ENCODE measurements around the gene HJV.

The HJV gene

GRCh38 chr1:145992502-145992936, 29.0 kb downstream of the HJV start:
- DNase-seq = no peak

- peak; percentile 33 for DNase-seq
Measured at GRCh38 chr1:145991735-145992412, 29.7 kb downstream of the HJV start.

- DNase-seq = no peak
Measured at GRCh38 chr1:145990249-145990855, 31.2 kb downstream of the HJV start.

GRCh38 chr1:145988773-145989172, 32.8 kb downstream of the HJV start:
- DNase-seq = no peak

GRCh38 chr1:145987926-145988325, 33.6 kb downstream of the HJV start:
- no peak for DNase-seq

- no peak for DNase-seq
Measured at GRCh38 chr1:145986551-145986950, 35.0 kb downstream of the HJV start.

- peak; percentile 87 for DNase-seq
Measured at GRCh38 chr1:145985502-145986439, 35.8 kb downstream of the HJV start.

- no peak for DNase-seq
Measured at GRCh38 chr1:145985129-145985501, 36.4 kb downstream of the HJV start.

GRCh38 chr1:145983960-145984830, 37.3 kb downstream of the HJV start:
- no peak for DNase-seq

GRCh38 chr1:145983206-145983675, 38.3 kb downstream of the HJV start:
- DNase-seq = no peak

GRCh38 chr1:145982010-145982723, 39.4 kb downstream of the HJV start:
- DNase-seq = no peak

GRCh38 chr1:145980457-145980994, 41.0 kb downstream of the HJV start:
- DNase-seq = no peak

GRCh38 chr1:145979746-145980456, 41.6 kb downstream of the HJV start:
- peak; percentile 36 for DNase-seq

- peak; percentile 100 for DNase-seq
Measured at GRCh38 chr1:145978854-145979745, 42.4 kb downstream of the HJV start.

GRCh38 chr1:145978471-145978853, 43.1 kb downstream of the HJV start:
- no peak for DNase-seq

- peak; percentile 84 for DNase-seq
Measured at GRCh38 chr1:145977486-145978470, 43.8 kb downstream of the HJV start.

GRCh38 chr1:145977016-145977415, 44.5 kb downstream of the HJV start:
- DNase-seq = no peak

- no peak for DNase-seq
Measured at GRCh38 chr1:145975216-145975615, 46.3 kb downstream of the HJV start.

- no peak for DNase-seq
Measured at GRCh38 chr1:145974721-145975120, 46.8 kb downstream of the HJV start.
